Left colon (tissue), 2 donors: ENCODE results near the gene UBE2Q1. TPM values are rescaled to one million over a fixed set of nuclear protein-coding genes. Genes with fewer than 3 reads are reported as not detected.
A peak's percentile ranks its signal among the peaks of the same experiment; 100 is the strongest.
"Not testable (repeated sequence)": the region's sequence is repeated elsewhere in the genome, so short reads cannot be mapped to it uniquely, and the experiment has no call there.

Experiments used
- ATAC-seq: fragments of 200-7000 bp; cut with Tn5 transposase; one replicate; pipeline ENCODE4 v1.9.1; 2020; ENCODE audit warnings: mild to moderate bottlenecking, moderate library complexity
- DNase-seq, 2 donors: peaks; one replicate each; pipeline ENCODE4 v3.0.0-alpha.2; 2020
- intact Hi-C, 2 donors: fragments of 100-400 bp; cut with DNase I in 1 of 2; cut with micrococcal nuclease in 1 of 2; formaldehyde crosslinking; loops; one replicate each; pipeline versions ENCODE4 v1.11.2 to v1.14.0; 2022; cut with DNase I, micrococcal nuclease
- total RNA-seq, 2 donors: library from RNA; stranded (reverse); fragmentation: NEBNext Ultra II Directional; extraction: Animal tissue kit (Norgen Biotek cat#: 25700); gene quantifications; one replicate each; pipeline ENCODE4 v1.2.1, GENCODE V29; 2021
- donor health status: DM: no; HTN: no; CAD: no.
- donor health status: DM: yes; HTN: yes; CAD: no.

The UBE2Q1 gene
- total RNA-seq, 2 donors from 2014 or later: 78.8 to 98.9 TPM

DNA sequence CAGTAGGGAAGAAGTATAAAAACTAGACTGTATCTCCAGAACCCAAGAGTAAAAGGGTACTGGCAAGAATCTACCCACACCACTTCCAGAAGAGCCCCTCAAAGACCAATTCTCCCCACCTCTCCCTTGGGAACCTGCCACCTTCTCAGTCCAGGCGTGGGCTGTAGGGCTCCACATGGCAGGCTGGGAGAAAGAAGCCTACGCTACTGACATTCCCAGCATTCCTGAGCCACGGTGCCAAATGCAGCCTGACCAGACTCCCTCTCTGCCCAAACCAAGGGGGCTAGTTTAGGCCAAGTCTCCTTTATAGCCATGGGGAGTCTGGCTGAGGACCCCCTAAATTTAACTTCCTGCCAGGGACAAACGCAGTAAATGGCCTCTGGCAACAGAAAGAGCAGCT lies 2.0 kb downstream of the UBE2Q1 start:
- no peak for ATAC-seq
- no peak for DNase-seq
- intact Hi-C loops: no loop called here

DNA sequence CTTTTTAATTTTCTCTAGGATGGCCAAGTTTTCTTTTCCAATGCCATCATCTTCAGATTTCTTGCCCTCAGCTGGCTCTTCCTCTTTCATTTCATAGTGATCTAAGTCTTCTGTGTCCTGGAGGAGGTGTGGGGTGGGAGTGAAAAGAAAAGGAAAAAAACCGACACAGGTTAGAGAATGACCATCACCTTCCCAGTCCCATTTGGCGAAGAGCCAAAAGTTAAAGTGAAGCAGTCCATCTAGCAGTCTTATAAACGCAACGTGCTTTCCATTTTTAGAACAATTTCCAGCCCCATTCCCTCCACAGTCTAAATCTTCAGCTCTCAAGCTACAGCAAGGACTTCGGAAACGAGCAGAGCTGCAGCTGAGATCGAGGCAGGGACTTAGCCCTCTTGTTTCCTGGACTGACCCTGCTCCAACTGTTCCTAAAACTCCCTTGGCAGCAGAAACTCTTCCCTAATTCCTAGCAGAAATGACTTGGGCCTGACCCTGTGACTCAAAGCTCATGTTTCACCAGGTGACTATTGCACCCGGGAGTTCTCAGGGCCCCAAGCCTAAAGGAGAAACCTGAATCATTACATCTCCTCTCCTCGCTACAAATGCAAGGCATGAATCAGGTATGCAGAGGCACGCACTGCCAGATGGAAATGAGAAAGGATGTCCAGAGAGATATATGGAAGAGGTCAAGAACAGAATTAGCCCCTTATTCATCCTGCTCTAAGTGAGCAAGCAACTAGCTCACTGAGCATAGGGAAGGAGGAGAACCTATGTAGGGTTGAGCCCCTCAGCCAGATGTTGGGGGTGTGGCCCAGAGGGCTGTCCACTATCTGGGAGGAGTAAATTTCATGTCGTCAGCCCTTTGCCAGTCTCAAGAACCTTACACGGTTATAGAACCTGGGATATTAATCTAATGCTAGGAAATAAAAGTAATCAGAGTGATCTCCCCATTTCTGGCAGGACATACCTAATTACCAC lies 5.1 kb downstream of the UBE2Q1 start:
- ATAC-seq: no peak
- intact Hi-C loops: no loop called here
- no peak for DNase-seq

DNA sequence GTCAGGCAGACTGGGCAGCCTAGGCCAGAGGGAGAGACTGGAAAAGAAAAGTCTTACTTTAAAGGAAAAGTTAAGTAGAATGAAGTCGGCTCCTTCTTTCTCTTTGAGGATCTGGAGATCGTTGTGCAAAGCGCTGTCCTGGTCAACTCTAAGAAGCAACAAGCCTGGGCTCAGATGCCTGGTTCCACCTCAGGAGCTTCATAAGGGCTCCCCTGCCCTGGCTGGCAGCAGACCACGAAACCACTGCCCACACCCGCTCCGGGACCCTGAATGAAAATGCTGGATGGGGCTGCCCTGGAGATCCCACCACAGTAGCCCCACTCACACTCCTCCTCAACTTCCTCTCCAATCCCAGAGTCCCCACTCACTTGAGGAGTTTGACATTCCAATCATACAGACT lies 6.4 kb downstream of the UBE2Q1 start:
- intact Hi-C loops: no loop called here
- no peak for ATAC-seq
- DNase-seq: no peak

DNA sequence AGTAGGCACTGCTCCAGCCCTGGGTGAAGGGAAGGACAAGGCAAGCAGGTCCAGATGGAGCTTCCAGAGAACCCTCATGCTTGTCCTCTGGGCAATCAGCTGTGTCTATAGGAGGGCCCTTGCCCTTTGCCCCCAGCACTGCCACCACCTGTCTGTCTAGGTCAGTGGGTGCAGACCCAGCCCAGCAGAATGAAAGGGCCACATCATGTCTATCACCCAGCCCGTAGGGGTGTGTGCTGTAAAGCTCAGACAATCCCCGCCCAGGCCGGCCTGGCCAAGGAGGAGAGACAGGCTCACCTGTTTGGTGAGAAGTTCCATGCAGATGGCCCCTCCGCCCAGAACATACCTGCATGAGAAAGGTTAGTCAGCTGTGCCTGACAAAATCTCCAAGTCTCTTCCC lies 7.0 kb downstream of the UBE2Q1 start:
- ATAC-seq (peak; percentile 76), DNase-seq (peak in 1 of 2 donors; percentile 25)
- intact Hi-C loops: no loop called here

DNA sequence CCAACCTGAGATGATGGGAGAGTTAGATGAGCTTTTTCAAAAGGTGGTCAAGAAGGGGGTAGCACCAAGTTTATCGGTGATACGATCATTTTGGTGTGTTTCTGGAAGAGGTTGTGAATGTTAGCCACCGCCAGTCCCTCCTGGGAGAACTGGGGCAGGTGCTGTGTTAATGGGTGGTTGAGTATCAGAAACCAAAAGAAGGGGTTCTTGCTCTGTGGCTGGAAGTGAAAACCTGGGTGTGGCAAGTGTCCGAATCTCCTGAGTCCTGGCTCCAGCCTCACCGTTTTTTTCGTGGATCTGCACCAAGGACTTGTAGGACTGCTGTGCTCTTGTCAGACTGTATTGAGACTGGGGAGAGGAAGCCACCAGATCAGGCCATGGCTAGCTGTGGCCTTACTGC lies 7.8 kb downstream of the UBE2Q1 start:
- ATAC-seq (no peak), DNase-seq (no peak)
- intact Hi-C loops: no loop called here

DNA sequence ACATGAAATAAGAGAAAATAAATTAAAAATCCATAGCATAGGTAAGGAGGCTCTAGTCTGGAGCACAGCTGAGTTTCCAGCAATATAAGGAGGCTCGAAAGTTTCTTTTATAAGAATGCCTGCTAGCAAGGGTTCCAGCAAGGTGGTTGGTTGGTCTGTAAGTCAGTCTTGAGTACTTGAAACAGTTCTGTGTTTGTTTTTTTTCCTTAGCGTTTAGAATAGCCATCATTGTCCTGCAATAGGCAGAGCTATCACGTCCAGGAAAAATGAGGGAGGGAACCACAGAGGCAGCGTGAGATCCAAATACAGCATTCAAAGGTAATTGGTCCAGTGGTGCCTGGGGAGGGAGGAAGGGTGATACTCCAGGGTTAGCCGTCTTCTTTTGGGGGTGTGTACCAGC lies 8.4 kb downstream of the UBE2Q1 start:
- DNase-seq (no peak), ATAC-seq (no peak)
- intact Hi-C loops: no loop called here

DNA sequence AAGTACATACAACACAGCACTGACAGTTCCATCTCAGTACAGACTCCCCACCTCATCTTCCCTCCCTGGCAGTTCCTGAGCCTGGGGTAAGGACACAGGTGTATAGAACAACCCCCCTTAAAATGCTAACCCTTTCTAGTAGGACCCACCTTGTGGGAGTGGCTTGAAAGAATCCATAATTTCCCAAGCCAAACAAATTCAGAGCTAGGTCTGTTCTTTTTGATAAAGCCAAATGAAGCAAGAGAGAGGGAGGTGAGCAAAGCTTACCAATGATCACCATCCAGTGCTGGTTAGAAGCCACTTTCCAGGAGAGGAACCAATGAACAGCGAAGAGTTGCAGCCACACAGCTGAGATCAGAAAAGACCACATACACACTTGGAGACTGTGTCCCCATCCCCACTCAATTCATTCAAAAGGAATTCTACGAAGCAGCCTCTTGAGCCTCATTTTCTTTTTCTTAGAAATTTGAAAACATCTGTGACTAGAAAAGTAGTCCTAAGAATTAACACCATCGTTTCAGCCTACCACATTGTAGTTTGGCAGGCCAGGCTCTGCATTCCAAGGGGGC lies 9.2 kb downstream of the UBE2Q1 start:
- intact Hi-C loops: loop anchor here in 1 of 2 donors (10.0 kb wide), 1 partner anchor 64 kb away; no protein-coding TSS in a partner anchor
- no peak for DNase-seq
- no peak for ATAC-seq

DNA sequence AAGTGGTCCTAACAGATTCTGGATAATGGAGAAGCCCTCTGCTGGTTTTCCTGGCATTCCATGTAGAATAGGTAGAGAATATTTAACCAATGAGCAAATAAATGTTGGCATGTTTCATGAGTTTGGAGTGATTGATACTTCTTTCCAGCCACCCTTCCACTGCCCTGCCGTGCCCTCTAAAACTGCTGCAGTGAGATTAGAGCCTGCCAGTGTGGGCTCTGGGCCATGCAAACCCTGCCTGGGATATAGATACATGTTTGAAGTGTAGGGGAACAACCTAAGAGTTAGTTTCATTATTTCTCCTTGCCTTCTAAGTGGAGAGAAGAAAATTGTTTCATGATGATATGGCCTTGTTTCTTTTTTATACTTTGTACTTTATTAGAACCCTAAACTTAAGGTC lies 10.4 kb downstream of the UBE2Q1 start:
- ATAC-seq (peak; percentile 41), DNase-seq (no peak)
- intact Hi-C loops: loop anchor here in 1 of 2 donors (10.0 kb wide), 1 partner anchor 63 kb away; no protein-coding TSS in a partner anchor

DNA sequence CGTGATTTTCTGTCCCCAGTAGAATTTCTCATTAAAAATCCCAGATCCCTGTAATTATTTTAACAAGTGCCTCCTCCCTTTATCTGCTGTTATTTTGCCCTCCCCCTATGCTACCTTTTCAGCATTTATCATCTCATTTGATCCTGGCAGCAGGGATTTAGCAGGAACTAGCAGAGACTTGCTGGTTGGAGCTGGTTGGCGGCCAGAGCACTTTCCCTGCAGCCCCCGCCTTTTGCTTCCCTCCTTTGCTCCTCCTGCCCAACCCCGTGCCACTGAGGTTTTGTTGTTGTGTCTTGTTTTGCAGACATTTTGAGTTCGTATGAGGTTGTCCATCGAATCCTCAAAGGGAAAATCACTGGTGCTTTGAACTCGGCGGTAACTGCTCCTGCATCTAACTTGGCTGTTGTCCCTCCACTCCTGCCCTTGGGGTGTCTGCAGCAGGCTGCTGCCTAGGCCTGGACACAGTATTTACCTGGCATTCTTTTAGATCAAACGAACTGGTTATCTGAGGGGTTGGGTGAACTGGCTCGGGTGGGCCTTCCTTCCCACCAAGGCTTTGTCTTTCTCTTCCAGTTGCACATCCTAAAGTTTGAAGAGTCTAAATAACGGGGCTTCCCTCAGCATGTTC lies 11.2 kb downstream of the UBE2Q1 start:
- no peak for ATAC-seq
- intact Hi-C loops: loop anchor here in 1 of 2 donors (10.0 kb wide), 1 partner anchor 62 kb away; no protein-coding TSS in a partner anchor
- DNase-seq: no peak

DNA sequence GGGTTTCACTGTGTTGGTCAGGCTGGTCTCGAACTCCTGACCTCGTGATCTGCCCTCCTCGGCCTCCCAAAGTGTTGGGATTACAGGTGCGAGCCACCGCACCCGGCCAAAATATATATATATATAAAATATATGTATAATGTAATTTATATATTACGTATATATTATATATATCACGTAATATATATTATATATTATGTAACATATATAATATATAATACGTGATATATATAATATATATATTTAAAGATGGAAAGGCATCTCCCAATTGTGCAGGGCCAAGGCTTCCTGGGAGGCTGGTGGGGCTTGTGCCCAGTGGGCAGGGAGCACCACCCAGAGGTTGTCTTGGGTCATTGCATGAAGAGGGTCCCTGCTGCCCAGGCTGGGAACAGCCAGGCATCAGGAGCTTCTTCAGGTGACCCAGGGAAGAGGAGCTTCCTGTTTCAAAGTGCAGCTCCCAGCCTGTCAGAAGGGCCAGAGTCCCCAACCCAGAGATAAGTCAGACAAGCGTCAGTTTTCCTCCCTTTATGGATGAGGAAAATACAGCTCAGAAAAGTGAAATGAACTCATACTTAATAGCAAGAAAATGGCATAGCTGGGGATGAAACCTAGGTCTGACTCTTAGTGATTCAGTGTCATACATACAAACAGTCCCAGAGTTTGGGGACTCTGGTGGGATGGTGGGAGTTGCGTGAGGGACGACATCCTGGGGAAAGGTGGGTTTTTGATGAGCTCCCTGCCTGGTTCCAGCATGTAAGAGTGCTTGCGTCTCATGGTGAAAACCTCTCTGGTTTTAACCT lies 12.0 kb downstream of the UBE2Q1 start:
- peak; percentile 80 for ATAC-seq
- peak; percentile 42 to 53 for DNase-seq
- intact Hi-C loops: loop anchor here in 1 of 2 donors (10.0 kb wide), 1 partner anchor 62 kb away; no protein-coding TSS in a partner anchor

DNA sequence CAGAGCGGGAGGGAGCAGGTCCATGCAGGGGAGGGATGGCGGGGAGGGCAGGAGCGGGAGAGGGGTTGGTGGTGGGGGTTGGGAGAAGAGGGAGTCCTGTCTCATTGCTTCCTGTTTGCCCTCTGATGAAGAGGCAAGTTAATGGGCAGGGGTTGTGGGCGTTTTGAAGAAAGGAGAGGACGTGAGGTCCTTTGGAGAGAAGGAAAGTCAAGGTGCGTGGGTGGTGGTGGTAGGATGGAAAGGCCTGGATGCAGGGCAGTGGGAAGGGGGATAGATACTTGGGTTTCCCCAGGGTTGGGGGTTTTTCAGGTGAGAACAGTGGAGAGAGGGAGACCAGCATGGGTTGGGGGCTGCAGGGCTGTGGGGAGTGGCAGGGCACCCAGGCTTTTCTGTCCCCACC lies 17.2 kb downstream of the UBE2Q1 start:
- DNase-seq: no peak
- no peak for ATAC-seq
- intact Hi-C loops: loop anchor here in 1 of 2 donors (10.0 kb wide), 1 partner anchor 56 kb away; no protein-coding TSS in a partner anchor

DNA sequence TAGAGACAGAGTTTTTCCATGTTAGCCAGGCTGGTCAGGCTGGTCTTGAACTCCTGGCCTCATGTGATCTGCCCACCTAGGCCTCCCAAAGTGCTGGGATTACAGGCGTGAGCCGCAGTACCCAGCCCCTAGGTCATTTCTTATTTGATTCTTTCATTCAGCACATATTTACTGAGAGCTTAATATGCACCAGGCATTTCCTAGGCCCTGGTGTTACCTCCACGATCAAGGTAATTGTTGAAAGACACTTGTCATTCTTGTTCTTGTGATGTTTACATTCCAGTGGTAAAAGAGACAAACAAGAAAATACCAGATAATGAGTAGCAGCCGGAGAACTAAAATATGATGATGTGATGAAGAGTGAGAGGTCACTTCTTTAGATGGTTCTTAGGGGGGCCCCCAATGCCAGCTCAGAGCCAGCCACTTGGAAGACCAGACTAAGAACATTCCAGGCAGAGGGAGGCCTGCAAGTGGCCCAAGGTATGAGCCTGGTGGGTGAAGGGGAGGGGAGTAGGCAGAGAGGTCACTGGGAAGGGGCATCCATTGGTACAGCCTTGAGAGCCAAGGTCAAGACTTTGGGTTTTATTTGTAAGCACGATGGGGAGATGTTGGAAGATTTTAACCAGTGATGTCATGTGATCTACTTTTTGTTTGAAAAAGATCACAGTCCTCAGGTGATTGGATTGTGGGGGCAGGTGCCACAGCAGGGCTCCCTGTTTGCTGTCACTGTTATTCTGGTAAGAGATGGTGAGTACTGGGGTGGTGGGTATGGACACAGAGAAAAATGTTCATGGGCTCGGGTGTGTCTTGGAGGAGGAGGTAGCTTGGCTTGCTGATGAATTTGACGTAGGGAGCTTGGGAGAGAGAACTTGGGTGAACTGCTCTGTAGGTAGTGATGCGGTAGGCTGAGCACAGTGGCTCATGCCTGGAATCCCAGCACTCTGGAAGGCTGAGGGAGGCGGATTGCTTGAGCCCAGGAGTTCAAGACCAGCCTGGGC lies 18.7 kb downstream of the UBE2Q1 start:
- no peak for DNase-seq
- ATAC-seq: no peak
- intact Hi-C loops: loop anchor here in 1 of 2 donors (10.0 kb wide), 1 partner anchor 55 kb away; no protein-coding TSS in a partner anchor

DNA sequence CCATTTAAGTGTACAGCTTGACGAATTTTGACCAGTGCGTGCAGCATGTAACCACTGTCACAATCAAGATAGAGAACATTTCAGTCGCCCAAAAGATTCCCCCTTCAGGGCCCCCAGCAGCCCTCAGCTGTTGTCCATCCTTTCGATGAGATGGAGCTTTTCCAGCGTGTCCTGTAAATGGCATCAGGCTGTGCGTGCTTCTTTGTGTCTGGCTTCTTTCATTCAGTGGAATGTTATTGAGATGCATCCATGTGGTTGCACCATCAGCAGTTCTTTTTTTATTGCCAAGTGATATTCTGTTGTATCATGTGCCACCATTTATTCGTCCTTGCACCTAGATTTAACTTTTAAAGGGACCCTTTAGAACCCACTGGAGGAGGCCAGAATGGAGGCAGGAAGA lies 21.9 kb downstream of the UBE2Q1 start:
- intact Hi-C loops: no loop called here
- DNase-seq (no peak), ATAC-seq (no peak)

DNA sequence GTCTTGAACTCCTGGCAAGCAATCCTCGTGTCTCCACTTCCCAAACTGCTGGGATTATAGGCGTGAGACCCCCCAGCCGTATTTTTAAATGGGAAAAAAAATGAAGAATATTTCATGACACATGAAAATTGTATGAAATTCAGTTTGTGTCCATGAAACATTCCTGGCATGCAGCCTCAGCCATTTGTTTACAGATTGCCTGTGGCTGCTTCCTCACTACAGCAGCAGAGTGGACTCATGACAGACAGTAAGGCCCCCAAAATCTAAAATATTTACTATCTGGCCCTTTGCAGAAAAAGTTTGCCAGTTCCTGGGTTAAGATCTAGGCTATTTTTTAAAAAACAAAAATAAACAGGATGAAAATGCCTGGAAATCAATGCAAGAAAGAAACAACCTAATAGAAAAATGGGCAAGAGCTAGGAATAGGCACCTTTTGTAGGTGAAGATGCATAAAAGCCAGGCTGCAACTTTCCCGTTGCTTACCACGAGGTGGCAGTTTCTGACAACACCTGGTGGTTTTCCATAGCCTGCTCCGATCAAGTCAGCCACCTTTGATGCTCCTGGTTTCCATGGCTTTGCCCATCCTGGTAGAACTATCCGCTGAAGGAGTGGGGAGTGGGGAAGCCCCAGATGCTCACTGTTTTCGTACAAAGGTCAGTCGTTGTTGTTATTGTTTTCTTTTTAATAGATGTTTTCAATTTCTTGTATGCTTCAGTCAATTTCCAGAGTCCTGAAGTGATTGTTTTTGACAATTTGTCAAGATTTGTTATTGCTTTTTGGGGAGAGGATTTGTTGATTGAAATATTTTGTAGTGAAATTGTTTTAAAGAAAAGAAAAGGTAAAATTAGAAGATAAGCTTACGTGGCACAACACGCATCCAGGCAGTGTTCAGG lies 24.3 kb downstream of the UBE2Q1 start:
- ATAC-seq (peak; percentile 82), DNase-seq (peak in 1 of 2 donors; percentile 48)
- intact Hi-C loops: no loop called here

DNA sequence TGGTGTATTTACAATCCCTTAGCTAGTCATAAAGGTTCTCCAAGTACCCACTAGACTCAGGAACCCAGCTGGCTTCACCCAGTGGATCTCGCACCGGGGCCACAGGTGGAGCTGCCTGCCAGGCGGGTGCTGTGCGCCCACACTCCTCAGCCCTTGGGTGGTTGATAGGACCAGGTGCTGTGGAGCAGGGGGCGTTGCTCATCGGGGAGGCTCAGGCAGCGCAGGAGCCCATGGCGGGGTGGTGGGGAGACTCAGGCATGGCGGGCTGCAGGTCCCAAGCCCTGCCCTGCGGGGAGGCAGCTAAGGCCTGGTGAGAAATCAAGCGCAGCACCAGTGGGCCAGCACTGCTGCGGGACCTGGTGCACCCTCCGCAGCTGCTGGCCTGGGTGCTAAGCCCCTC lies 26.5 kb downstream of the UBE2Q1 start:
- ATAC-seq, DNase-seq, intact Hi-C loops: not testable (repeated sequence)

DNA sequence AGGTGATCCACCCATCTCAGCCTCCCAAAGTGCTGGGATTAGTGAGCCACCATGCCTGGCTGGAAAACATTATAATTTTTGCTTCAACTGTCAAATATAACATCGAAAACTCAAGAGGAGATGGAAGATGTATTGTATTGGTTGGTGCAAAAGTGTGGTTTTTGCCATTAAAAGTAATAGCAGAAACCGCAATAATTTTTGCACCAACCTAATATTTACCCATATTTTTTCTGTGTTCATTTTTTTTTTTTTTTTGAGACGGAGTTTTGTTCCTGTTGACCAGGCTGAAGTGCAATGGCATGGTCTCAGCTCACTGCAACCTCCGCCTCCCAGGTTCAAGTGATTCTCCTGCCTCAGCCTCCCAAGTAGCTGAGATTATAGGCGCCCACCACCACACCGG lies 29.2 kb downstream of the UBE2Q1 start:
- DNase-seq (no peak), ATAC-seq (no peak)
- intact Hi-C loops: no loop called here

DNA sequence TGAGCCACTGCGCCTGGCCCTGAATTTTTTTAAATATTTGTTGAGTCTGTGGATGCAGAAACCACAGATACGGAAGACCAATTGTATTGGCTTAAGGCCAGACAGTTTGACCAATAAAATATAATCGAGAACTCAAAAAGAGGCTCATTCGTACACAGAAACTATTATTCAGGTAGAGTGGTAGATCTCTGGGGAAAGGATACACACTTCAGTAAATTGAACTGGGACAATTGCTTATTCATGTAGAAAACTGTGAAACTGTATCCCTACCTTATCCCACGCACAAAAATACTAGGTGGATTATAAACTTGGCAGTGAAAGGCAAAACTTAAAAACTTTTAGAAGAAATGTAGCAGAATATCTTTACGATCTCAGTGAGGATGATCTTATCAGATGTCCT lies 31.3 kb downstream of the UBE2Q1 start:
- DNase-seq (no peak), ATAC-seq (no peak)
- intact Hi-C loops: no loop called here
